ENCODE data around the gene LBX2.

The LBX2 gene, protein sequence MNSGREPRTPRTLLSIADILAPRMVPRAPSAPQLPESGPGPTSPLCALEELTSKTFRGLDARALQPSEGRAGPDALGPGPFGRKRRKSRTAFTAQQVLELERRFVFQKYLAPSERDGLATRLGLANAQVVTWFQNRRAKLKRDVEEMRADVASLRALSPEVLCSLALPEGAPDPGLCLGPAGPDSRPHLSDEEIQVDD

DNA sequence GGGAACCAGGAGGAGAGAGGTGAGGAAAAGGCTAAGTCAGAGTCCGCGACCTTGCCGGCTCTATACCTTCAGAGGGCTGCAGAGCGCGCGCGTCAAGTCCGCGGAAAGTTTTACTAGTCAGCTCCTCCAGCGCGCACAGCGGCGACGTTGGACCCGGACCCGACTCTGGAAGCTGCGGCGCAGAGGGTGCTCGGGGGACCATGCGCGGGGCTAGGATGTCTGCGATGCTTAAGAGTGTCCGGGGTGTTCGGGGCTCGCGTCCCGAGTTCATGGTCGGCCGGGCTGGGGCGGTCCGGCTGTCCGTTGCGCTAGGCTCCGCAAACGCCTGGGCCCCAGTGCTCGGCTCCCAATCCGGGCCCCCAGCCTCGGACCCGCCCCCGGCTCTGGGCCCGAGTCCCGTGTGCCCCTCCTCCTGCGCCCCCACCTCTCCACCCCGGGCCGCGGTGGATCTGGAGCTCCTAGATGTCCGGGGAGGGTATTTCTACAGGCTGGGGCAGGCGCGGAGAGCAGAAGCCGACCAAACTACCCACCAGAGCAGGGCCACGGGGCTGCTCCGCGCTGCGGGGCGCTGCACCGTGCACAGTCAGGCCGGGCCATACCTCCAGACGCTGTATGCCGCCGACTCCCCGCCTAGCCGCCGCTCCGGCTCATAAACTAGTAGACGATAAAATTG is at the start of gene LBX2:
Gene LBX2, minus strand, starts transcription at position 337 of the 673 bp plus-strand sequence. Its CDS starts 66 bp downstream, at position 271.
- no peak for DNase-seq (ENCODE audit: low spot score)

- no peak for DNase-seq (ENCODE audit: low spot score)
Observed at GRCh38 chr2:74548285-74548899, 49.0 kb upstream of the LBX2 start.

DNA sequence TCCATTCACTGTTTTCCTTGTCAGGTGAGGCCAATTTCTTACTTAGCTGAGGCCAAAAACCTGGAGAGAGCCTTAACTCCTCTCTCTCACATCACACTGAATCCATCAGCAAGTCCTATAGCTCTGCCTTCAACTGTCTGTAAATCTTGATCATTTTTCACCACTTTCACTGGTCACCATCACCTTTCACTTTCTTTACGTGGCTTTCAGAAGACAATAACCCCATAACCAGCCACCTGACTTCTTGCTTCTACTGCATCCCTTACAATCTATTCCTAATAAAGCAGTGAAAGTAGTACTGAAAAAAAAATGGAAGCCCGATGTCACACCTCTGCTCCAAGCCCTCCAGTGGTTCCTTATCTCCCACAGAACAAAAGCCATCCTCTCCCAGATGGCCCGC is 46.6 kb upstream of the LBX2 start:
- DNase-seq (ENCODE audit: low spot score) = no peak

GRCh38 chr2:74544634-74545033 is 45.2 kb upstream of the LBX2 start:
- no peak for DNase-seq (ENCODE audit: low spot score)

- DNase-seq (ENCODE audit: low spot score) = no peak
Observed at GRCh38 chr2:74542978-74543377, 43.6 kb upstream of the LBX2 start.

DNA sequence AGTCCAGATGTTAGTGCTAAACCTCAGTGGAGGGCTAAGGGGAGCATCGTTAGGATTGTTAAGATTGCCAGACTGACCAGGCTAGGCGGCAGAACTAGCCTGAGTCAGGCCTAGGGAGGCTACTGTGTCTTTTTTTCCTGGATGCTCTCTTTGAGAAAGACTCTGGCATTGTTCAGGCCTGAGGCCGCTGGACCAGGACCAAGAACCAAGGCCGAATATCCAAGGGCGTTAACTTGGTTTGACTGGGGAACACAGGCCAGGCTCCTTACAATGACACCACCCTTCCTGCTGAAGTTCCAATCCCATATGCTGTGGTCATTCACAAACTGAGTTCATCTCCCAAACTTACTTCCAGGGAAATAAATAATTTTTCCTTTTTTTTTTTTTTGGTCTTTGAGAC is 40.9 kb upstream of the LBX2 start:
- DNase-seq (ENCODE audit: low spot score) = no peak

- no peak for DNase-seq (ENCODE audit: low spot score)
Observed at GRCh38 chr2:74538881-74539339, 39.5 kb upstream of the LBX2 start.

DNA sequence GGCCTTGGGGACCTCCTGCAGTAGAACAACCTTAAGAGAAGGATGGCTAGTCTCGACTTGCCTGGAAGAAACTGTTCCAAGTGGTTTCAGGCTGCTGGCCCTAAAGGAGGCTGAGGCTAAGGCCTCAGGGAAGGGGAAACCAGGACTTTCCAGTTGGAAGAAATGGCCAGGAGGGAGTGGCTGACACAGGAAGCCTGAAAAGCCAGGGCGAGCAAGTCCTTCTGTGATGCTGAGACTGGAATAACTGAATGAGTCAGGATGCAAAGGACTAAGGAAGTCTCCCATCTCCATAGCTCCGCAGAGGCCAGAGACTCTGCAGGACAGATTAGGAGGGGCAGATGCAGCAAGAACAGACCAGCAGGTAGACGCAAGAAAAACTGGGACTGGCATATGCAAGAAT is 37.7 kb upstream of the LBX2 start:
- no peak for DNase-seq (ENCODE audit: low spot score)

DNA sequence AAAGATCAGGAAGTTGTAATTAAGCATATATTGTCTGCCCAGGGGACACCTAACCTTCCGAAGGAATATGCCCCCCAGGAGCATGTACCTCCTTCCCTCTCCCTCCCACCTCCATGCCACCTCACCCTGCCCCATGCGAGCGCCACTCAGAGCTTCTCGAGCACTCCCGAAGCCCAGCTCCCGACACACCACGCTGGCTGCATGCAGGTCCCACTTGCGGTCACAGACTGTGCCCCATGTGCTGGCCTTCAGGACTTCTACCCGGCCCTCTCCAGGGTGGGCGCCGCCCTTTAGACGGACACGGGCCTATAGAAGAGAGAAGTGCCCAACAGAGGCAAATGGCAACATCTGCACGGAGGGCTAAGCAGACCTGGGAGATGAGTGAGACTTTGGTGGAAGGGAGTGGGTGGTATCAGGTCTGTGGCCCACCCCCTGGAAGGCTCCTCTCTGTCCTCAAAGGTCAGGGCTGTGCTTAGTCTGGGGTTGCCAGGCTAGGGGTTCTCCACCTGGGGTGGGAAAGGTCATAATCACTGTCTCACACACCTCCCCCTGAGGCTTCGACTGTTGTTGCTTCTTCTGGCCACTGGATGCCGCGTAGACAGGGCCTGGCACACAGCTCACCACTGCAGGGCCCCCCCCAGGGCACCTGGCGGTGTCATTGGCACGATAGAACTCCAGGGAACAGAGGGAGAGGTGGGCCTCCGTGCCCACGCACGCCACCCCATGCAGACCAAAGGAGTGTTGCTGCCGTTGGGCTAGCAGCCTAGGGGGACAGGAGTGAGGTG is 37.0 kb upstream of the LBX2 start:
- no peak for DNase-seq (ENCODE audit: low spot score)

- no peak for DNase-seq (ENCODE audit: low spot score)
Observed at GRCh38 chr2:74535440-74535965, 36.1 kb upstream of the LBX2 start.

DNA sequence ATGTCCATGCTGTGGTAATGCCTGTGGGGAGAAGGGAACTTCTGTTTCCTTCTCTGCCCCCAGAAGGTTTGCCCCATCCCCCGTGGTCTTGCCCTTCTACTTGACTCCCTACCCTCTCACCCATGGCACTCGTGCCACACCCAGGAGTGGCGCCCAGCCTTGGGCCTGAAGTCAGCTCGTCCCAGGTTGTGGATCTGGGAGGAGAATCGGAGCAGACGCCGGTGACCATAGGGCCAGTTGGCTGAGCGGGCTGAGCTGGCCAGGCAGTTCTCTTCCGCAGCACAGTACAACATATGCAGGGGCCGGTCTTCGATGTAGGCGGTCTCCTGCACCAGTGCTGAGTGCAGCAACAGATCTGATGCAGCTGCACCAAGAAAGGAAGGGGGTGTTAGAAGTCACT is 35.0 kb upstream of the LBX2 start:
- DNase-seq (ENCODE audit: low spot score) = no peak

GRCh38 chr2:74533464-74533863 is 34.1 kb upstream of the LBX2 start:
- DNase-seq (ENCODE audit: low spot score) = no peak

GRCh38 chr2:74532222-74532621 is 32.8 kb upstream of the LBX2 start:
- DNase-seq (ENCODE audit: low spot score) = peak; percentile 38

GRCh38 chr2:74531666-74532065 is 32.3 kb upstream of the LBX2 start:
- no peak for DNase-seq (ENCODE audit: low spot score)

DNA sequence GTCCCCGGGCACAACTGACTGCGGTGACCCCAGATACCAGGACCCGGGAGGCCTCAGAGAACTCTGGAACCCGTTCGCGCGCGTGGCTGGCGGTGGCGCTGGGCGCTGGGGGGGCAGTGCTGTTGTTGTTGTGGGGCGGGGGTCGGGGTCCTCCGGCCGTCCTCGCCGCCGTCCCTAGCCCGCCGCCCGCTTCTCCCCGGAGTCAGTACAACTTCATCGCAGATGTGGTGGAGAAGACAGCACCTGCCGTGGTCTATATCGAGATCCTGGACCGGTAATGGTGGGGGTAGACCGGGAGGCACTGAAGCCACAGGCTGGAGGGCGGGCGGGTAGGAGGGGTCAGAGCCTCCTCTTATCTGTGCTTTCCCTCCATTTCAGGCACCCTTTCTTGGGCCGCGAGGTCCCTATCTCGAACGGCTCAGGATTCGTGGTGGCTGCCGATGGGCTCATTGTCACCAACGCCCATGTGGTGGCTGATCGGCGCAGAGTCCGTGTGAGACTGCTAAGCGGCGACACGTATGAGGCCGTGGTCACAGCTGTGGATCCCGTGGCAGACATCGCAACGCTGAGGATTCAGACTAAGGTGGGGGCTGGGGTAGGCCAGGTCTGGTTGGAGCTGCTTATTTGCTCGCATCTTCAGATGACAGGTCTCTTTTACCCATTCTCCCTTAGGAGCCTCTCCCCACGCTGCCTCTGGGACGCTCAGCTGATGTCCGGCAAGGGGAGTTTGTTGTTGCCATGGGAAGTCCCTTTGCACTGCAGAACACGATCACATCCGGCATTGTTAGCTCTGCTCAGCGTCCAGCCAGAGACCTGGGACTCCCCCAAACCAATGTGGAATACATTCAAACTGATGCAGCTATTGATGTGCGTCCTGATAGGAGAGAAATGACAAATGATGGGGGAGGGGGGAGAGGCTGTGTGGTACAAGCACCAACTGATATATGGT is 31.1 kb upstream of the LBX2 start:
- DNase-seq (ENCODE audit: low spot score) = peak; percentile 75

DNA sequence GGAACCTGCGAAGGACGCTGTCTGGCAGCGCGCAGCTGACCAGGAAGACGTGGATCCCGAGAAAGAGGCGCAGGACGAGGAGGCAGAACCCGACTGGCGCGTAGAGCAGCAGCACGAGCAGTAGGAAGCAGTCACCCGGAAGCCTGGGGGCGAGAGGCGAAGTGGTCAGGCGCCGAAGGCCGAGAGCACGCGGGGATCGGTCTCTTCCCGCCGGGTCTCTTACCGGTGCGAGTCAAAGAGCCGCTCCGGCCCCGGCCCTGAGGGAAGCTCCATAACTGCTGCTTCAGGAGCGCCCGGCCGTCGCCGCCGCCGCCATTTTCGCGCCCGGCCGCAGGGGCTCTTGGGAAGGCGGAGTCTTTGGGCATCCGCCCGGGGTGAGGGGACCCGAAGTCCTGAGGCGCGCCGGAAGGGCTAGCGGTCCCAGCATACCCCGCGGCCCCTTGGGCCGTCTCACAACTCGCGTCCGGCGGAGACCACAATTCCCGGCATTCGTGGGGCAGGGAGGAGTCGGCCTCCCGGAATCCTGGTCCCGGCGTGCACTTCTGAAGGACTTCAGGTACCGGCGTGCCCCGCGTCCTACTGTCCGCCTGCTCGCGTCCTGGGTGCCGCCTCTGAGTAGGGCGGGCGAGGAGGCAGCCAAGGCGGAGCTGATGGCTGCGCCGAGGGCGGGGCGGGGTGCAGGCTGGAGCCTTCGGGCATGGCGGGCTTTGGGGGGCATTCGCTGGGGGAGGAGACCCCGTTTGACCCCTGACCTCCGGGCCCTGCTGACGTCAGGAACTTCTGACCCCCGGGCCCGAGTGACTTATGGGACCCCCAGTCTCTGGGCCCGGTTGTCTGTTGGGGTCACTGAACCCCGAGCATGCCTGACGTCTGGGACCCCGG is 30.2 kb upstream of the LBX2 start, which contains the start of the genes AUP1 and HTRA2:
Gene AUP1, minus strand, starts transcription at position 350 of the 882 bp plus-strand sequence. Its CDS starts 77 bp downstream, at position 273.
Gene HTRA2, plus strand, starts transcription at position 577 of the 882 bp plus-strand sequence. Its CDS starts 74 bp downstream, at position 651.
- DNase-seq (ENCODE audit: low spot score) = peak; percentile 98

DNA sequence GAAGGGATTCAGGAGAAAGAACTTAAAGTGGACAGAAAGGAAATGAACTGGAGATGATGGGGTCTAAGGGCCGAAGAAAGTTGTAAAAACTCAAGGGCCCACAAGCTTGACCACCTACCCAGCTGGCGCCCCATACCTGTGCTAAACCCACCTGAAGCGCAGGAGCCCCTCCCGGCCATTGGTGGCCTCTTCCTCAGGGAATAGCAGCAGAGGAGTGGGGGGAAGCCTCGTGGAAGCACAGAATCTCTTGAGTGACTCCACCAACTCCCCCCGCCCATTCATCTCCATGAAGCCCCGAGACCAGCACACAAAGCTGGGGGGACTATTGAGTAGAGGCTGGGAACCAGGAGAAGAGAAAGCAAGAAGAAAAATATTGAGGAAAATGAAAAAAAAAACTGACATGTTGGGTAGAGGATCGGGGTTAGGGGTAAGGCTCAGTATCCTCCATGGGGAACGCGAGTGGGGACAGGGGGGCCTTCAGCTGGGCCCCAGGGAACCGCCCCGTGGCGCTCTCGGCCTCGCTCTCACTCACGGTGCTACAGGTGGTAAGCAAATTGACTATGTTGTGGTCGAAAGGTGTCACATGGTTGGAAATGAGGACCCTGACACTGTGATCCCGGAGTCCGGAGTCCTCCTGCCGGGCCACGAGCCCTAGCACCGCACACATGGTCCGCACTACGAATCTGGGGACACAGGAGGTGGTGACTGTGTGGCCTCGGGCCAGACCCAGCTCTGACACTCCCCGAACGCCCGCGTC is 29.4 kb upstream of the LBX2 start:
- DNase-seq (ENCODE audit: low spot score) = no peak

DNA sequence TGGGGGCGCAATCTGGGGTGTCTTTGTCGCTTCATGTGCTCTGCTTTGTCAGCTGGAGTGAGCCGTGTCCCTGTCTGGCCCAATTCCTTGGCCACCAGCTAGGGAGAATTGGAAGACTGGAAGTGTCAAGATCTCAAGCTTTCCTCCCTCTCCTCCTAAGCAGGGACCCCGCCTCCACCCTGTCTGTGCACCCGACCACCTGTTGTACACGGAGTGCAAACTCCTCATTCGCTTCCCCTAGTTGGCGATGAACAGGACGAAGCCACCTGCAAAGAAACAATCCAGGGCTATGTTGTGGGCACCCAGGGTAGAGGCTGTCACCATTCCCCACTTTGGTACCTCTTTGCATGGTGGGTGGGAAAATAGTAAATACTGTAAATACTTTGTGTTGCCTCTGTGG is 28.3 kb upstream of the LBX2 start:
- no peak for DNase-seq (ENCODE audit: low spot score)

DNA sequence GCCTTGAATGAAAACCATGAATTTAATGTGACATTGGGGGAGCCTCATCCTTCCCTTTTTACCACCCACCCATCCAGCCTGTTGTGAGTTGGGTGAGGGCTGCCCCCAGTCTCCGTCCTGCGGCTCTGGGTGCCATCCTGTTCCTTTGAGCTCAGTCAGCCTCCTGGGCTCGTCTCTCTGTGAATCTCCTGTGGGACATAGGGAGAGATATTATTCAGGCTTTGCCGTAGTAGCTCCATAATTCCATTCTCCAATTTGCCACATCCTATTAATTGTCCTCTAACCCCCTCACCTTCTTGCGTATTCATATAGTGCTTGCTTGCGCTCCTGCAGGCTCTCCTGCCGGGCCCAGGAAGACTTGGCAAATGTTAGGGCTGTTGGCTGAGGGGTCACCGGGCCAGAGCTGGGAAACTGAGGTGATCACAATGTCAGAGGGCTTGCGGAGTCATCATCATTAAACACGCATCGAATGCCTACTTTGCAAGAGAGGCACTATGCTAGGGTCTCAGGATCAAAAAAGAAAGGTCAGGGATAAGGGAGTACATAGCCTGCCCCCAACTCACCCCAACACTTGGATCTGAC is 27.3 kb upstream of the LBX2 start:
- DNase-seq (ENCODE audit: low spot score) = no peak

All from activated CD4-positive, alpha-beta T cell treated with anti-CD3 and anti-CD28 coated beads, Interleukin-2, Interleukin-4, amounts not matched to agents 100 ng/mL and 50 ng/mL, durations not matched to agents 16 hours and 8 hours (primary cell).